ENCODE data around the gene NUP43.
"Not testable (repeated sequence)": the region's sequence is repeated elsewhere in the genome, so short reads cannot be mapped to it uniquely, and the experiment has no call there.

The NUP43 gene

GRCh38 chr6:149746147-149746946 lies at the start of gene NUP43:
NUP43 (minus strand) TSS chr6:149746529; CDS start chr6:149746495, 34 bp downstream.
- DNase-seq: peak; percentile 93

GRCh38 chr6:149783551-149783950 lies 37.2 kb upstream of the NUP43 start:
- no peak for DNase-seq

- no peak for DNase-seq
Measured at GRCh38 chr6:149782337-149782736, 36.0 kb upstream of the NUP43 start.

- DNase-seq: no peak
Measured at GRCh38 chr6:149781715-149782114, 35.4 kb upstream of the NUP43 start.

GRCh38 chr6:149779644-149779963 lies 33.3 kb upstream of the NUP43 start:
- DNase-seq: no peak

GRCh38 chr6:149777624-149778023 lies 31.3 kb upstream of the NUP43 start:
- DNase-seq: no peak

- DNase-seq: no peak
Measured at GRCh38 chr6:149771925-149772324, 25.6 kb upstream of the NUP43 start.

GRCh38 chr6:149771185-149771584 lies 24.9 kb upstream of the NUP43 start:
- DNase-seq: no peak

- DNase-seq: no peak
Measured at GRCh38 chr6:149769676-149770075, 23.3 kb upstream of the NUP43 start.

- DNase-seq: peak; percentile 72
Measured at GRCh38 chr6:149766156-149766769, 19.9 kb upstream of the NUP43 start.

- no peak for DNase-seq
Measured at GRCh38 chr6:149763866-149764265, 17.5 kb upstream of the NUP43 start.

GRCh38 chr6:149761438-149761837 lies 15.1 kb upstream of the NUP43 start:
- peak; percentile 61 for DNase-seq

GRCh38 chr6:149756261-149756636 lies 9.9 kb upstream of the NUP43 start:
- no peak for DNase-seq

- peak; percentile 47 for DNase-seq
Measured at GRCh38 chr6:149755300-149756260, 9.3 kb upstream of the NUP43 start.

GRCh38 chr6:149754548-149754947 lies 8.2 kb upstream of the NUP43 start:
- DNase-seq: peak; percentile 89

GRCh38 chr6:149753374-149753637 lies 7.0 kb upstream of the NUP43 start:
- DNase-seq: not testable (repeated sequence)

- DNase-seq: peak; percentile 78
Measured at GRCh38 chr6:149752600-149753373, 6.5 kb upstream of the NUP43 start.

- not testable (repeated sequence) for DNase-seq
Measured at GRCh38 chr6:149751920-149752319, 5.6 kb upstream of the NUP43 start.

GRCh38 chr6:149751239-149751638 lies 4.9 kb upstream of the NUP43 start:
- no peak for DNase-seq

GRCh38 chr6:149750136-149750609 lies 3.8 kb upstream of the NUP43 start:
- DNase-seq: peak; percentile 38

- DNase-seq: peak; percentile 97
Measured at GRCh38 chr6:149749594-149750135, 3.3 kb upstream of the NUP43 start, which contains the start of gene PCMT1. PCMT1 (plus strand) TSS chr6:149749741; CDS start chr6:149749902, 161 bp downstream.

GRCh38 chr6:149749082-149749593 lies 2.8 kb upstream of the NUP43 start:
- not testable (repeated sequence) for DNase-seq
